ENCODE data around the gene CLDN18. TPM values are rescaled to one million over a fixed set of nuclear protein-coding genes. Genes with fewer than 3 reads are reported as not detected.

Gene CLDN18
- total and polyA plus RNA-seq, 2 of the 8 experiments (the other 6 are each of a cell fraction or from before 2014, with no cell fraction given): not detected

DNA sequence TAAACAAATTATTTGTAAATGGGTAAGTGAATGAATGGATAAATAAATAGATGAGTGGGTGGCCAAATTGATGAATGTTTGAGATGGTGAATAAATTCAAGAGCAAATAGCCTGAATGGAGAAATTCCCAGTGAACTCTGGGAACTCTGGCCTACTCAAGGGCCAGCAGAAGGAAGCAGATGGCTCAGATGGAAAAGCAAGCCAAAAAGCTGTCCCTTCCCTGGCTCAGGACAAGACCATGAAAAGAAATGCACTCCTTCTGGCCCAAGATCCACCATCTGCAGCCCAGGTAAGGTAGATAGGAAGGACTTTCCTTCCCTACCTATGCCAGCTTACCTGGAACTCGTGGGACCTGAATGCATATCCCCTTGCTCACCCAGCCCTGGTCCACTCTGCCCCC is 37.6 kb upstream of the CLDN18 start:
- no peaks in the 10 kb centered on the region for H4K20me1 ChIP-seq (replicated peaks in 1 of 2; ENCODE audit: control insufficient read depth in 1 of 2, insufficient read depth in 2 of 2, low read length in 2 of 2)
- H2BK12ac ChIP-seq (ENCODE audit: low read depth, low read length): no peak overlapping the region
- no peak overlapping the region for H4K91ac ChIP-seq (replicated peaks; ENCODE audit: insufficient read length, low read length)
- H4K5ac ChIP-seq (ENCODE audit: insufficient read length, low read depth, low read length): no peak overlapping the region
- FAIRE-seq (no peak), DNase-seq (ENCODE audit: low read depth in 1 of 2, low spot score in 2 of 2) (no peak)
- no peak overlapping the region for H2BK20ac ChIP-seq (ENCODE audit: low read length)
- H3K9ac ChIP-seq (replicated peaks in 1 of 4; ENCODE audit: extremely low read depth in 1 of 4, low read depth in 3 of 4, low read length in 3 of 4): no peak overlapping the region
- H2BK5ac ChIP-seq (ENCODE audit: low read depth, low read length): no peak overlapping the region
- H2AK5ac ChIP-seq (ENCODE audit: low read depth, low read length): no peak overlapping the region
- no peak overlapping the region for H2BK15ac ChIP-seq (ENCODE audit: low read length)
- H2BK120ac ChIP-seq (replicated peaks; ENCODE audit: low read depth, low read length): no peak overlapping the region
- no peaks in the 10 kb centered on the region; a peak in 1 of 7 replicates for H3K27me3 ChIP-seq (replicated peaks in 1 of 4; ENCODE audit: control insufficient read depth in 3 of 4, extremely low read depth in 1 of 4, insufficient read depth in 3 of 4, low read length in 3 of 4)
- H3K9me3 ChIP-seq (ENCODE audit: insufficient read depth in 2 of 2, low read depth in 1 of 2, low read length in 1 of 2): no peaks in the 10 kb centered on the region
- H3K23me2 ChIP-seq (ENCODE audit: low read depth, low read length): no peaks in the 10 kb centered on the region
- CTCF ChIA-PET (ENCODE audit: partially characterized antibody): interaction anchor here (1.1 to 3.5 kb wide), 8 partner anchors 13 to 626 kb away, joined by 3 to 33 read pairs (median 4); no protein-coding TSS in a partner anchor
- no peak overlapping the region for H3K23ac ChIP-seq (ENCODE audit: insufficient read length)
- WGBS, 2 experiments (ENCODE audit: extremely low coverage in 1 of 2, insufficient coverage in 1 of 2, insufficient read length in 1 of 2, insufficient replicate concordance in 2 of 2, low coverage in 1 of 2, low lambda C conversion rate in 2 of 2, missing lambda C conversion rate in 1 of 2): 79% methylated on average over 1 of the region's 1 CpG; no CpG with 5 or more reads in 1 of the 2 experiments
- H3K79me2 ChIP-seq (ENCODE audit: control insufficient read depth in 1 of 2, insufficient read depth in 2 of 2, low read length in 2 of 2): no peaks in the 10 kb centered on the region
- no peak overlapping the region for H3K27ac ChIP-seq (ENCODE audit: low read depth, low read length)
- no peak overlapping the region for H3K14ac ChIP-seq (ENCODE audit: insufficient read length)
- no peak overlapping the region for H3K4me2 ChIP-seq (ENCODE audit: insufficient read depth in 1 of 2, low read depth in 2 of 2, low read length in 2 of 2)
- no peak overlapping the region for H3K4me3 ChIP-seq (ENCODE audit: extremely low read depth in 1 of 4, insufficient read depth in 2 of 4, low read depth in 3 of 4, low read length in 4 of 4)
- no peak overlapping the region for H2AFZ ChIP-seq (ENCODE audit: low read length)
- H3K4ac ChIP-seq (replicated peaks; ENCODE audit: insufficient read length, low read depth, low read length): no peak overlapping the region
- no peak overlapping the region for H3K18ac ChIP-seq (ENCODE audit: extremely low read depth, low read length)
- H3K79me1 ChIP-seq (ENCODE audit: low read depth, low read length): no peaks in the 10 kb centered on the region
- POLR2A ChIA-PET (ENCODE audit: partially characterized antibody): no interaction called here
- H3K36me3 ChIP-seq (ENCODE audit: control insufficient read depth in 2 of 4, insufficient read depth in 4 of 4, low read length in 3 of 4): no peaks in the 10 kb centered on the region
- no peak overlapping the region for H4K8ac ChIP-seq (ENCODE audit: extremely low read depth, insufficient read depth, low read length)
- no peak overlapping the region for H3K56ac ChIP-seq (replicated peaks; ENCODE audit: insufficient read length, low read depth, low read length)
- H3K4me1 ChIP-seq (replicated peaks in 1 of 4; ENCODE audit: control insufficient read depth in 3 of 4, insufficient read depth in 4 of 4, low read length in 3 of 4): no peaks in the 10 kb centered on the region
- no peak for TF ChIP-seq KDM4A (IDR thresholded peaks at IDR 0.05; ENCODE audit: low read depth, low read length, severe bottlenecking)
- TF ChIP-seq TBP (IDR thresholded peaks at IDR 0.05; ENCODE audit: low read depth, low read length): no peak
